PC-9 (cell line): ENCODE results near the gene TENM4. TPM values are rescaled to one million over a fixed set of nuclear protein-coding genes. Genes with fewer than 3 reads are reported as not detected.

Source experiments
- BruUV-seq: library from RNA; stranded (reverse); fragments of 400-500 nt; replicated peaks from 2 replicates; lab custom pipeline; 2021; lab: Mats Ljungman, UMichigan
- CTCF ChIA-PET: fragments of 300-600 bp; sonication (Branson Sonifier 250); formaldehyde crosslinking; loops from one replicate; lab custom pipeline; 2022; ENCODE audit warnings: antibody characterized with exemption; lab: Charles Lee
- POLR2A ChIA-PET: fragments of 300-600 bp; sonication (Branson Sonifier 250); formaldehyde crosslinking; loops from one replicate; lab custom pipeline; 2022; ENCODE audit warnings: antibody characterized with exemption; ENCODE audit not compliant: unreplicated experiment; lab: Charles Lee
- DNase-seq, 2 experiments: peaks; one replicate each; pipeline versions ENCODE4 v3.0.0 to v3.0.0-alpha.2; 2015 to 2022; ENCODE audit warnings: mixed read lengths in 1 of 2
- H2AFZ ChIP-seq: fragments of 200-600 bp; sonication (generic); 2 replicates; pipeline ENCODE4 v1.8.1; 2017; ENCODE audit warnings: antibody characterized with exemption
- H3F3A ChIP-seq: fragments of 200-600 bp; sonication (generic); 2 replicates; pipeline ENCODE4 v1.8.1; 2017; ENCODE audit warnings: antibody characterized with exemption, mild to moderate bottlenecking, low read depth; ENCODE audit not compliant: insufficient read depth
- H3K27ac ChIP-seq: fragments of 200-600 bp; sonication (generic); 2 replicates; pipeline ENCODE4 v1.6.1; 2016; ENCODE audit warnings: mixed run types
- H3K27me3 ChIP-seq: fragments of 200-600 bp; sonication (generic); 2 replicates; pipeline ENCODE4 v1.6.1; 2016; ENCODE audit warnings: low read depth, mixed run types; ENCODE audit not compliant: insufficient read depth
- H3K36me3 ChIP-seq: fragments of 200-600 bp; sonication (generic); 2 replicates; pipeline ENCODE4 v1.6.1; 2016; ENCODE audit warnings: low read depth, mixed run types
- H3K4me1 ChIP-seq: fragments of 200-600 bp; sonication (generic); replicated peaks from 2 replicates; pipeline ENCODE4 v1.6.1; 2016; ENCODE audit warnings: mixed run types; ENCODE audit not compliant: insufficient read depth
- H3K4me2 ChIP-seq: fragments of 200-600 bp; sonication (generic); 2 replicates; pipeline ENCODE4 v1.6.1; 2017; ENCODE audit warnings: mixed run types
- H3K4me3 ChIP-seq: fragments of 200-600 bp; sonication (generic); 2 replicates; pipeline ENCODE4 v1.6.1; 2016; ENCODE audit warnings: mixed run types
- H3K79me2 ChIP-seq: fragments of 200-600 bp; sonication (generic); 2 replicates; pipeline ENCODE4 v1.6.1; 2017; ENCODE audit warnings: low read depth, mixed run types
- H3K9me2 ChIP-seq: fragments of 200-600 bp; sonication (generic); 2 replicates; pipeline ENCODE4 v1.8.1; 2017; ENCODE audit warnings: mild to moderate bottlenecking; ENCODE audit not compliant: insufficient read depth
- H3K9me3 ChIP-seq: fragments of 200-600 bp; sonication (generic); 2 replicates; pipeline ENCODE4 v1.8.1; 2016; ENCODE audit warnings: low read depth; ENCODE audit not compliant: insufficient read depth
- H4K20me1 ChIP-seq: fragments of 200-600 bp; sonication (generic); 2 replicates; pipeline ENCODE4 v1.8.1; 2017; ENCODE audit not compliant: insufficient read depth
- EZH2 ChIP-seq: fragments of 200-600 bp; sonication (generic); IDR thresholded peaks from 2 replicates; pipeline ENCODE4 v1.8.0; 2017; ENCODE audit warnings: antibody characterized with exemption, low read depth
- intact Hi-C: fragments of 100-400 bp; cut with micrococcal nuclease; formaldehyde crosslinking; loops from one replicate; pipeline ENCODE4 v1.10.0; 2022; ENCODE audit not compliant: unreplicated experiment
- total RNA-seq: library from RNA; stranded (reverse); gene quantifications from 2 replicates; pipeline ENCODE4 v1.2.3, GENCODE V29; 2021
- TF ChIP-seq, protein P1 (sequence below): fragments of 200-600 bp; sonication (generic); conservative IDR thresholded peaks from 2 replicates; pipeline ENCODE4 v1.6.1; 2017; ENCODE audit warnings: mixed run types, antibody characterized with exemption, mild to moderate bottlenecking, moderate library complexity

The TENM4 gene
- total RNA-seq, 1 experiment from 2014 or later, result not detected

DNA sequence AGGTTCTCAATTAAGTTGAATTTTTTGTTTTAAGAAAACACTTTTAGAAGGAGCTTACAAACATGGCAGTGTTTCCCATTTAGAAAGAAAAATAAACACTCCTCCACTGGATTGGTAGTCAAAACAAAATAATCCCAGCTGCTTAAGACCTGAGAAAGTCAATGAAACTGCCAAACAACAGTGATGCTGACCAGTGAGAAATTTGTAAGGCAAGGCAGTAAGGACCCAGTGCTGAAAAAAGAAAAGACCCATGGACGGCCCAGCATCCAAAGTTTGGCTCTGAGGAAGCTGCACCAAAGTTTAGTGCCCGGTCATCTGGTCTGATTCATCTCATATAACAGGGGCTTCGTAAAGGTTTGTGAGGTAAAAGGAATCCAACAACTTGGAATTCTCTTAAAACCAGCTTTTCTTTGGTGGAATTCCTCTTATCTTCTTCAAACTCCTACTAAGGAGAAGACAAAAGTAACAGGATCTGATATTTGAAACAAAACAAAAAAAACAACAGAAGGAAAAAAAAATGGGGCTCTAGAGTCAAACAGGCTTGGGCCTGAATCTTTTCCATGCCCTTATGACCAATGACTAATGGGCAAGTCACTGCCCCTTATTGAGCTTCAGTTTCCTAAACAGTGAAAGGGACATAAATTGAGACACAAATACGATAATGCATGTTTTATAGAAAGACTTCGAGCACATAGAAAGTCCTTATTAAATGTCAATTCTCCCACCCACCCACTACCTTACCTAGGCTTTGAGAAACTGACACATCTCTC is 483.2 kb downstream of the TENM4 start:
- DNase-seq, result no peak
- intact Hi-C loops, result no loop called here
- Histone ChIP-seq H3K27me3 (peaks cover 63% of the 10 kb centered on the region), H3K4me1 (no peaks in the 10 kb centered on the region), H3K79me2 (no peaks in the 10 kb centered on the region), H3K9me2 (no peaks in the 10 kb centered on the region), H3K4me2 (no peak overlapping the region), H3K36me3 (no peaks in the 10 kb centered on the region), H3K4me3 (no peak overlapping the region), H3K27ac (no peak overlapping the region), H2AFZ (no peak overlapping the region), H4K20me1 (no peaks in the 10 kb centered on the region), H3K9me3 (no peaks in the 10 kb centered on the region), H3F3A (no peaks in the 10 kb centered on the region)
- CTCF ChIA-PET, result no interaction called here
- POLR2A ChIA-PET, result no interaction called here
- no TSS peak for BruUV-seq
- TF ChIP-seq EZH2, result no peak
- TF ChIP-seq, protein P1, sequence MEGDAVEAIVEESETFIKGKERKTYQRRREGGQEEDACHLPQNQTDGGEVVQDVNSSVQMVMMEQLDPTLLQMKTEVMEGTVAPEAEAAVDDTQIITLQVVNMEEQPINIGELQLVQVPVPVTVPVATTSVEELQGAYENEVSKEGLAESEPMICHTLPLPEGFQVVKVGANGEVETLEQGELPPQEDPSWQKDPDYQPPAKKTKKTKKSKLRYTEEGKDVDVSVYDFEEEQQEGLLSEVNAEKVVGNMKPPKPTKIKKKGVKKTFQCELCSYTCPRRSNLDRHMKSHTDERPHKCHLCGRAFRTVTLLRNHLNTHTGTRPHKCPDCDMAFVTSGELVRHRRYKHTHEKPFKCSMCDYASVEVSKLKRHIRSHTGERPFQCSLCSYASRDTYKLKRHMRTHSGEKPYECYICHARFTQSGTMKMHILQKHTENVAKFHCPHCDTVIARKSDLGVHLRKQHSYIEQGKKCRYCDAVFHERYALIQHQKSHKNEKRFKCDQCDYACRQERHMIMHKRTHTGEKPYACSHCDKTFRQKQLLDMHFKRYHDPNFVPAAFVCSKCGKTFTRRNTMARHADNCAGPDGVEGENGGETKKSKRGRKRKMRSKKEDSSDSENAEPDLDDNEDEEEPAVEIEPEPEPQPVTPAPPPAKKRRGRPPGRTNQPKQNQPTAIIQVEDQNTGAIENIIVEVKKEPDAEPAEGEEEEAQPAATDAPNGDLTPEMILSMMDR, result no peak

DNA sequence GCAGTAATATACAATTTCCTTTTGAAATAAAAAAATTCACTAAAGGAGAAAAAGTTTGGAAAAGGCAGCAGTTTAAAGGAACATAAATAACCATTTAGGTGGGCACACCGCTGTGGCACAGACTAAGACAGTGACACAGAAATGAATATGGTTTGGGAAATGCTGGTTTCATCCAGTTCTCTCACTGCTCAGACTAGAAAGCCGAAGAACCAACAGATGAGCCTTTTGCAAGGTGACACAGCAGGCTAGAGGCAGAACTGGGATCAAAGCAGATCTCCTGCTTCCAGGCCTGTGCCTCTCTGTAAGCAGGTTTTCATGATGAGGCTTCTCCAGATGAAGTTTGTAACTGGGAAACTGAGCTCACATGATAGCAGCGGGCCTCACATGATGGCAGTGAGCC is 486.1 kb downstream of the TENM4 start:
- POLR2A ChIA-PET, result no interaction called here
- Histone ChIP-seq H3K4me3 (no peak overlapping the region), H3K9me2 (no peaks in the 10 kb centered on the region), H2AFZ (no peak overlapping the region), H3K27ac (no peak overlapping the region), H3K9me3 (no peaks in the 10 kb centered on the region), H3K4me1 (no peaks in the 10 kb centered on the region), H3F3A (no peaks in the 10 kb centered on the region), H3K4me2 (no peak overlapping the region), H4K20me1 (no peaks in the 10 kb centered on the region), H3K27me3 (peaks cover 79% of the 10 kb centered on the region), H3K36me3 (no peaks in the 10 kb centered on the region), H3K79me2 (no peaks in the 10 kb centered on the region)
- intact Hi-C loops, result no loop called here
- BruUV-seq, result no TSS peak
- CTCF ChIA-PET, result no interaction called here
- no peak for TF ChIP-seq EZH2
- TF ChIP-seq, protein P1, result no peak
- no peak for DNase-seq

DNA sequence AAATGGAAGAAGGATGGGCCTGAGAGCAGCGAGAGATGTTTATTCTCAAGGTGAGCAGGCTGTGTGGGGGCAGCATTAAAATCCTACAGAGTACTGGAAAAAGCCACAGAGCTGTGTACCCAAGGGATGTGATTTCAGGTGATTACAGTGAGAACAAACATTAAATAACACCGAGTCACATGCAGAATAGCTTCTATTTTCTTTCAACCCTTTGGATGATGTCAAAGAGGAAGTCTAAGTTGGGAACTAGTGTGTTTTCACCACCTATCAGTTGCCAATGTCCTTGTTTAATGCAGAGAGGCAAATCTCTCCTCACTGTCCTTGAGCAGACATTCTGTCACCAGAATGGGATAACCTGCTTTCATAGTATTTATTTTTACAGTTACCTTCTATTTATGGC is 486.6 kb downstream of the TENM4 start:
- POLR2A ChIA-PET, result no interaction called here
- Histone ChIP-seq H3K4me1 (no peaks in the 10 kb centered on the region), H2AFZ (no peak overlapping the region), H3K4me3 (no peak overlapping the region), H3K4me2 (no peak overlapping the region), H3K9me2 (no peaks in the 10 kb centered on the region), H3K79me2 (no peaks in the 10 kb centered on the region), H3K27me3 (peaks cover 83% of the 10 kb centered on the region), H3K9me3 (no peaks in the 10 kb centered on the region), H4K20me1 (no peaks in the 10 kb centered on the region), H3K36me3 (no peaks in the 10 kb centered on the region), H3K27ac (no peak overlapping the region), H3F3A (no peaks in the 10 kb centered on the region)
- no TSS peak for BruUV-seq
- TF ChIP-seq, protein P1, result no peak
- no peak for TF ChIP-seq EZH2
- CTCF ChIA-PET, result no interaction called here
- intact Hi-C loops, result no loop called here
- DNase-seq, result no peak
